ENCODE measurements around the gene MPHOSPH8. TPM values are rescaled to one million over a fixed set of nuclear protein-coding genes. Genes with fewer than 3 reads are reported as not detected.
A peak's percentile ranks its signal among the peaks of the same experiment; 100 is the strongest.
"Not testable (repeated sequence)": the region's sequence is repeated elsewhere in the genome, so short reads cannot be mapped to it uniquely, and the experiment has no call there.

MPHOSPH8 gene
- total RNA-seq, 2 donors from 2014 or later: 40.3 to 56.5 TPM

GRCh38 chr13:19674898-19675297 lies 41.4 kb downstream of the MPHOSPH8 start:
- DNase-seq: no peak
- peaks cover 3% of the 10 kb centered on the region for H3K36me3 Mint-ChIP-seq (ENCODE audit: low read depth)
- H3K27me3 Mint-ChIP-seq: no peaks in the 10 kb centered on the region

GRCh38 chr13:19676168-19676567 lies 42.7 kb downstream of the MPHOSPH8 start:
- Mint-ChIP-seq H3K27me3 (no peaks in the 10 kb centered on the region), H3K36me3 (ENCODE audit: low read depth) (peaks cover 3% of the 10 kb centered on the region), H3K4me1 (peaks cover 6% of the 10 kb centered on the region), H3K27ac (peak overlapping the region; percentile 70), H3K4me3 (no peak overlapping the region)
- ATAC-seq (no peak), DNase-seq (no peak)
- no peaks in the 10 kb centered on the region for H3K9me3 ChIP-seq (ENCODE audit: control insufficient read depth, low read length, poor library complexity, severe bottlenecking)

More at GRCh38 chr13:19674898-19675297, 41.4 kb downstream of the MPHOSPH8 start:
- ATAC-seq: no peak
- H3K4me1 Mint-ChIP-seq: peaks cover 6% of the 10 kb centered on the region
- H3K27ac Mint-ChIP-seq: peak overlapping the region; percentile 70
- no peak overlapping the region for H3K4me3 Mint-ChIP-seq
- H3K9me3 ChIP-seq (ENCODE audit: control insufficient read depth, low read length, poor library complexity, severe bottlenecking): no peaks in the 10 kb centered on the region

- DNase-seq (no peak), ATAC-seq (no peak)
- peaks cover 20% of the 10 kb centered on the region for H3K4me1 Mint-ChIP-seq
- no peak overlapping the region for H3K4me3 Mint-ChIP-seq
- no peaks in the 10 kb centered on the region for H3K27me3 Mint-ChIP-seq
- H3K9me3 ChIP-seq (ENCODE audit: control insufficient read depth, low read length, poor library complexity, severe bottlenecking): no peaks in the 10 kb centered on the region
- H3K27ac Mint-ChIP-seq: no peak overlapping the region
- H3K36me3 Mint-ChIP-seq (ENCODE audit: low read depth): peaks cover 4% of the 10 kb centered on the region
These were observed 47.3 kb downstream of the MPHOSPH8 start for GRCh38 chr13:19680751-19681150.

DNA sequence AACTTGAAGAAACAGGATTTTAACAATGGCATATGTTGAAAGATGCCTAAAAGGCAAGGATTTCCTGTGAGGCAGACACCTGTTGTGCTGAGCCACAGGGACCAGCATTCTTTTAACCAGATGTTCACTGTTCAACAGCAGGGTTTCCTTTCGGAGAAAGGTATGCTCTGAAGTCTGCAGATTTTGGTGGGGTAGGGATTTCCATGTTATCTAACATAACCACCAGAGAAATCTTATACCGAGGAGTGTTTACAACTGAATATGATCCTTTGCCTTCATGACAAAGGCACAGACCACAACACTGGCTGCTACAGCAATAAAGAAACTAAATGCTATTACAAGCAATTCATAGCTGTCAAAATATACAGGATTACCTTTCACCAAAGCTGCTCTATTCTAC lies 48.1 kb downstream of the MPHOSPH8 start:
- no peak for ATAC-seq
- peaks cover 6% of the 10 kb centered on the region for H3K36me3 Mint-ChIP-seq (ENCODE audit: low read depth)
- no peaks in the 10 kb centered on the region for H3K27me3 Mint-ChIP-seq
- no peaks in the 10 kb centered on the region for H3K9me3 ChIP-seq (ENCODE audit: control insufficient read depth, low read length, poor library complexity, severe bottlenecking)
- DNase-seq: no peak
- H3K4me1 Mint-ChIP-seq: peaks cover 25% of the 10 kb centered on the region
- no peak overlapping the region for H3K4me3 Mint-ChIP-seq
- no peak overlapping the region for H3K27ac Mint-ChIP-seq

DNA sequence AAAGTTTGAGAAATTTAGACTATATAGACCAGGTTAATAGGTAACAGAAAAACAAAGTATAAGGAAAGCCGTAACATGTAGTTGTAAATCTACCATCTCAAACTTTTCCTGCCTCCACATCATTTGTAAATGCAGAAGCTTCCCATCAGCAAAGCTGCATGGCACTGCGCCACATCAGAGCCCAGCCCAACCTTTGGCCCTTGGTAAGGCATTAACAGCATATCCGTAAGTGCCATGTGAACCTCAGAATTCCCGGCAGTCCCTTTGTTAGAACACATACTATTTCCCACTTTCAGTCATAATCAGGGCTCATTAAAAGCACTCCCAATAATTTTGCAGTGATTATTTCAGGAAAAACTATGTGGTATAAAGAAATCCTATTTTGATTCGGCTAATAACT lies 51.6 kb downstream of the MPHOSPH8 start:
- Mint-ChIP-seq H3K36me3 (ENCODE audit: low read depth) (peaks cover 6% of the 10 kb centered on the region), H3K27ac (peak overlapping the region; percentile 51), H3K4me3 (no peak overlapping the region), H3K27me3 (no peaks in the 10 kb centered on the region), H3K4me1 (peaks cover 22% of the 10 kb centered on the region)
- no peak for ATAC-seq
- DNase-seq: no peak
- no peaks in the 10 kb centered on the region for H3K9me3 ChIP-seq (ENCODE audit: control insufficient read depth, low read length, poor library complexity, severe bottlenecking)

- Mint-ChIP-seq H3K27me3 (no peaks in the 10 kb centered on the region), H3K4me3 (no peak overlapping the region), H3K4me1 (peaks cover 22% of the 10 kb centered on the region), H3K36me3 (ENCODE audit: low read depth) (peaks cover 6% of the 10 kb centered on the region), H3K27ac (peak overlapping the region; percentile 51)
- H3K9me3 ChIP-seq (ENCODE audit: control insufficient read depth, low read length, poor library complexity, severe bottlenecking): no peaks in the 10 kb centered on the region
- DNase-seq (no peak), ATAC-seq (no peak)
These were observed 52.0 kb downstream of the MPHOSPH8 start for GRCh38 chr13:19685437-19685836.

DNA sequence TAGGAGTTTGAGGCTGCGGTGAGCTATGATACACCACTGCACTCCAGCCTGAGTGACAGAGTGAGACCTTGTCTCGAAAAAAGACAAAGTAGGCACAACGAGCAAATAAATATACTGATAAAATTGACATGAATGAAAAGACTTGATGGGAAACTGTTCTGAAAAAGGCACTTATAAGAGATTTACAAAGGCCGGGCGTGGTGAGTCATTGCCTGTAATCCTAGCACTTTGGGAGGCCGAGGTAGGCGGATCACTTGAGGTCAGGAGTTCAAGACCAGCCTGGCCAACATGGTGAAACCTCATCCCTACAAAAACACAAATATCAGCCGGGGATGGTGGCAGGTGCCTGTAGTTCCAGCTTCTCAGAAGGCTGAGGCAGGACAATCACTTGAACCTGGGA lies 58.0 kb downstream of the MPHOSPH8 start:
- Mint-ChIP-seq H3K4me1 (peaks cover 10% of the 10 kb centered on the region), H3K27ac (peak overlapping the region; percentile 21)
- H3K27me3 Mint-ChIP-seq; H3K4me3 Mint-ChIP-seq; ATAC-seq; H3K36me3 Mint-ChIP-seq (ENCODE audit: low read depth); DNase-seq; H3K9me3 ChIP-seq (ENCODE audit: control insufficient read depth, low read length, poor library complexity, severe bottlenecking): not testable (repeated sequence)

DNA sequence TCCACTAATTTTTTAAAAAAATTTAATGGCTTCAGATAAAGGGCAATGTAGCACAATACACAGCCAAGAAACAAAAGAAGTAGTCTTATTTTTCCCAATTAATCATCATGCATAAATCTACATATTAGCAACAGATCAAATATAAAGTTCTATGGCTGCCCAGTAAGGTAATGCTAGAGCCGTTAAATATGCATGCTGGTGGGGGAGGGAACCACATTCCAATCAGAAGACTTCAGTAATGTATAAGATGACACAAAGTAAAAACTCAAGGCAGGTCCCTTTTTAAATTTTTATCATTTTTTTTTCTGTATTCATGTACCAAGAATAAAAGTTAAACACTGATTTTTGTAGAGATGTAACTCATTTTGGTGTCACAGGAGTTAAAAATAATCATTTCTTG lies 62.0 kb downstream of the MPHOSPH8 start:
- H3K4me3 Mint-ChIP-seq: no peak overlapping the region
- DNase-seq (no peak), ATAC-seq (no peak)
- H3K4me1 Mint-ChIP-seq: peaks cover 14% of the 10 kb centered on the region
- H3K9me3 ChIP-seq (ENCODE audit: control insufficient read depth, low read length, poor library complexity, severe bottlenecking): no peaks in the 10 kb centered on the region
- H3K27me3 Mint-ChIP-seq: no peaks in the 10 kb centered on the region
- peak overlapping the region; percentile 79 for H3K27ac Mint-ChIP-seq
- peaks cover 8% of the 10 kb centered on the region for H3K36me3 Mint-ChIP-seq (ENCODE audit: low read depth)

DNA sequence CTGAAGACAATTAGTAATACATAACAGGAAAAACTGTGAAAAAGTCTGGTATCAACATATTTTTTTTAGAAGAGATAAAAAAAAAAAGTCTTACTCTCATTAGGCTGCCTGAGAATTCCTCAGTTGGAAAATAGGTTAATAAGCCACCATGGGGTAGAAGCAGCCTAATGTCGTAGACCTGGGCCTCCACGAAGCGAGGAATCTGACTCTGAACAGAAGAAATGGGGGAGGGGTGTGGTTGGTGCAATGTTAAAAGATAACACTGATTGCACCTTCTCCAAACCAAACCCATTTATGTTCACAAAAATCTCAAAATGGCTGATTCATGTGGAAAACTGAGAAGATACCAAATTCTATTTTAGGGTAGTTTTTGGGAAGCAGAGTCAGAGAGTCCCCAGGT lies 62.4 kb downstream of the MPHOSPH8 start:
- H3K4me3 Mint-ChIP-seq: no peak overlapping the region
- no peaks in the 10 kb centered on the region for H3K9me3 ChIP-seq (ENCODE audit: control insufficient read depth, low read length, poor library complexity, severe bottlenecking)
- no peak for ATAC-seq

DNA sequence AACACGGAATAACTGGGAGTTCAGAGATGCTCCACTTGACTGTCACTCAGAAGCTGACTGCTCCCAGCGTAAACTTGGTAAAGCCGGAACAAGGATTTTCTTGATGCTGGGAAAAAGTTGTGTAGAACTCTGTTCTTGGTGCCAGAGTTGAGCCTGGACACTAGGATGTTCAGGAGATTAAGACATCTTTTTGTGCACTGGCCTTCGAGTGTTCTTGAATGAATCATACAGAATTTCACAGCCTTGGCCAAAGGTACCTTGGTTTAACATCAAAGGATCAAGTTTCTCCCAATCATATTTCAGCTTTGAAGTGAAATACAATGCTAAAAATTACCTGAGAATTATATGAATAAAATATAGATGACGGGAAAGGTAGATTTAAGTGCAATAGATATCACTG lies 67.5 kb downstream of the MPHOSPH8 start:
- H3K9me3 ChIP-seq (ENCODE audit: control insufficient read depth, low read length, poor library complexity, severe bottlenecking); H3K36me3 Mint-ChIP-seq (ENCODE audit: low read depth); H3K27me3 Mint-ChIP-seq; H3K4me3 Mint-ChIP-seq; ATAC-seq; DNase-seq; H3K4me1 Mint-ChIP-seq: not testable (repeated sequence)
- H3K27ac Mint-ChIP-seq: peak overlapping the region; percentile 9

More for the DNA sequence above, 62.4 kb downstream of the MPHOSPH8 start:
- Mint-ChIP-seq H3K36me3 (ENCODE audit: low read depth) (peaks cover 8% of the 10 kb centered on the region), H3K27ac (peak overlapping the region; percentile 79), H3K27me3 (no peaks in the 10 kb centered on the region), H3K4me1 (peaks cover 14% of the 10 kb centered on the region)
- no peak for DNase-seq

- H3K27me3 Mint-ChIP-seq; ATAC-seq; DNase-seq; H3K4me3 Mint-ChIP-seq; H3K36me3 Mint-ChIP-seq (ENCODE audit: low read depth); H3K4me1 Mint-ChIP-seq; H3K9me3 ChIP-seq (ENCODE audit: control insufficient read depth, low read length, poor library complexity, severe bottlenecking): not testable (repeated sequence)
- H3K27ac Mint-ChIP-seq: peak overlapping the region; percentile 9
These were observed 68.2 kb downstream of the MPHOSPH8 start for GRCh38 chr13:19701619-19702018.

DNA sequence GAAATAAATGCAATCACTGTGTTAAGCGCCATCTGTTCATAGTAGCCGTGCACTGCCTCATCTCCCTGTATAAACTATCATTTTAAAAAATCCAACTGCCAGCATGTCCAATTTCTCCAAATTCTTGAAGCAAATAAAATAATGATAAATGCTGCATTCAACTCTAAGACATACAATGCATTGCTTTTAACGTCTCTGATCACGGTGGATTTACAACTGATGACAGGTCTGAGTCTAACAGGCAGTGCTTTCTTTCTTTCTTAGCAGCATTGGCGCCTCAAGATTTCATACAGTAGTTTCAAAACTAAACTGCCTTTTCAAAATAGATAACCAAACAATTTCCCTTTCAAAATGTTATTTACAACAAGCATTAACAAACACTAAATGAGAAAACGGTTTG lies 70.8 kb downstream of the MPHOSPH8 start:
- not testable (repeated sequence) for H3K9me3 ChIP-seq (ENCODE audit: control insufficient read depth, low read length, poor library complexity, severe bottlenecking); DNase-seq; H3K27me3 Mint-ChIP-seq; H3K36me3 Mint-ChIP-seq (ENCODE audit: low read depth); H3K27ac Mint-ChIP-seq; ATAC-seq; H3K4me3 Mint-ChIP-seq
- H3K4me1 Mint-ChIP-seq: peaks cover 12% of the 10 kb centered on the region

DNA sequence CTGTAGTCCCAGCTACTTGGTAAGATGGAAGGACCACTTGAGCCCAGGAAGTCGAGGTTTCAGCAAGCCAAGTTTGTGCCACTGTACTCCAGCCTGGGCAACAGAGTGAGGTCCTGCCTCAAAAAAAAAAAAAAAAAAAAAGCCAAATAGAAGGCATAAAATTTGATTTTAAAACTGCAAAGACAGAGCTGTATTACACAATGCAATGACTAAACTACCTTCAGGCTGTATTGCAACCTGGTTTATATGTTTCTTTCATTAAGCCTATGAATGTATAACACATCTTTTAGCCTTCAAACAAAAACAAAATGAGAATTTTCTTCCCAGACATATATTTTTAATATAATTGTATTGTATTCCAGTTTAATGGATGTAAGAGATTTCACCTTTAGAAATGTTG lies 75.6 kb downstream of the MPHOSPH8 start:
- DNase-seq; H3K36me3 Mint-ChIP-seq (ENCODE audit: low read depth); H3K4me3 Mint-ChIP-seq; H3K27me3 Mint-ChIP-seq; H3K27ac Mint-ChIP-seq; H3K4me1 Mint-ChIP-seq; H3K9me3 ChIP-seq (ENCODE audit: control insufficient read depth, low read length, poor library complexity, severe bottlenecking); ATAC-seq: not testable (repeated sequence)

GRCh38 chr13:19709782-19710181 lies 76.3 kb downstream of the MPHOSPH8 start:
- not testable (repeated sequence) for DNase-seq; H3K4me1 Mint-ChIP-seq; H3K9me3 ChIP-seq (ENCODE audit: control insufficient read depth, low read length, poor library complexity, severe bottlenecking); H3K27ac Mint-ChIP-seq; H3K36me3 Mint-ChIP-seq (ENCODE audit: low read depth); ATAC-seq; H3K4me3 Mint-ChIP-seq; H3K27me3 Mint-ChIP-seq

Measured in T-helper 17 cell (primary cell).